ENCODE measurements around the gene TCF3. TPM values are rescaled to one million over a fixed set of nuclear protein-coding genes. Genes with fewer than 3 reads are reported as not detected.

TCF3 gene
- total and polyA plus RNA-seq, 2 experiments from 2014 or later, result 18.3 to 58.9 TPM

- WGBS, 2 experiments (ENCODE audit: low coverage in 1 of 2, low lambda C conversion rate in 2 of 2, missing lambda C conversion rate in 2 of 2), result 88 to 91% methylated on average over 10 to 11 of the region's 11 CpGs
These were observed 31.9 kb downstream of the TCF3 start for GRCh38 chr19:1620502-1620901.

GRCh38 chr19:1619703-1620102, 32.7 kb downstream of the TCF3 start:
- in situ Hi-C loops (cut with MboI), result no loop called here

More at GRCh38 chr19:1620502-1620901, 31.9 kb downstream of the TCF3 start:
- no peaks in the 10 kb centered on the region for H4K20me1 ChIP-seq (ENCODE audit: insufficient read depth)
- no peaks in the 10 kb centered on the region for H3K9me3 ChIP-seq (ENCODE audit: low read depth)
- in situ Hi-C loops (cut with MboI), result no loop called here
- H3K4me2 ChIP-seq (ENCODE audit: unreplicated experiment), result no peak overlapping the region
- no peak overlapping the region for H2AFZ ChIP-seq
- H3K4me1 ChIP-seq (ENCODE audit: insufficient read depth), result no peaks in the 10 kb centered on the region
- no peaks in the 10 kb centered on the region for H3K9me2 ChIP-seq (ENCODE audit: insufficient read depth)
- no peaks in the 10 kb centered on the region for H3K27me3 ChIP-seq (replicated peaks; ENCODE audit: insufficient read depth)
- TF ChIP-seq EZH2phosphoT487 (IDR thresholded peaks at IDR 0.05; ENCODE audit: insufficient read depth, low read depth) (no peak), EZH2 (IDR thresholded peaks at IDR 0.05; ENCODE audit: insufficient read depth, poor library complexity, severe bottlenecking) (no peak)
- peaks cover 8% of the 10 kb centered on the region; the same call in 1 of the 2 replicates for H3K36me3 ChIP-seq (ENCODE audit: low read depth)
- H3K79me2 ChIP-seq (ENCODE audit: insufficient read depth), result no peaks in the 10 kb centered on the region; the same call in 1 of the 2 replicates
- no peak overlapping the region for H3K4me3 ChIP-seq
- H3F3A ChIP-seq (ENCODE audit: insufficient read depth), result no peaks in the 10 kb centered on the region
- no peak overlapping the region for H3K9ac ChIP-seq
- no peak overlapping the region for H3K27ac ChIP-seq
- no peak for DNase-seq

GRCh38 chr19:1619094-1619439, 33.3 kb downstream of the TCF3 start:
- Histone ChIP-seq H3K27me3 (replicated peaks; ENCODE audit: insufficient read depth) (no peaks in the 10 kb centered on the region), H3K4me1 (ENCODE audit: insufficient read depth) (no peaks in the 10 kb centered on the region), H2AFZ (no peak overlapping the region), H4K20me1 (ENCODE audit: insufficient read depth) (no peaks in the 10 kb centered on the region), H3K9me3 (ENCODE audit: low read depth) (no peaks in the 10 kb centered on the region), H3F3A (ENCODE audit: insufficient read depth) (no peaks in the 10 kb centered on the region), H3K9me2 (ENCODE audit: insufficient read depth) (no peaks in the 10 kb centered on the region), H3K36me3 (ENCODE audit: low read depth) (peaks cover 5% of the 10 kb centered on the region; the same call in 1 of the 2 replicates), H3K27ac (no peak overlapping the region), H3K79me2 (ENCODE audit: insufficient read depth) (no peaks in the 10 kb centered on the region), H3K9ac (no peak overlapping the region), H3K4me2 (ENCODE audit: unreplicated experiment) (no peak overlapping the region), H3K4me3 (no peak overlapping the region)
- 86 to 92% methylated on average over 17 to 26 of the region's 26 CpGs for WGBS, 2 experiments (ENCODE audit: low coverage in 1 of 2, low lambda C conversion rate in 2 of 2, missing lambda C conversion rate in 2 of 2)
- in situ Hi-C loops (cut with MboI), result no loop called here
- TF ChIP-seq EZH2phosphoT487 (IDR thresholded peaks at IDR 0.05; ENCODE audit: insufficient read depth, low read depth), result no peak
- no peak for DNase-seq

More at GRCh38 chr19:1619703-1620102, 32.7 kb downstream of the TCF3 start:
- no peak overlapping the region for H3K4me3 ChIP-seq
- H2AFZ ChIP-seq, result no peak overlapping the region
- no peak overlapping the region for H3K27ac ChIP-seq
- no peaks in the 10 kb centered on the region for H3K9me2 ChIP-seq (ENCODE audit: insufficient read depth)
- no peaks in the 10 kb centered on the region for H4K20me1 ChIP-seq (ENCODE audit: insufficient read depth)
- H3K4me1 ChIP-seq (ENCODE audit: insufficient read depth), result no peaks in the 10 kb centered on the region
- no peak overlapping the region for H3K9ac ChIP-seq
- no peak for DNase-seq
- H3F3A ChIP-seq (ENCODE audit: insufficient read depth), result no peaks in the 10 kb centered on the region
- TF ChIP-seq EZH2phosphoT487 (IDR thresholded peaks at IDR 0.05; ENCODE audit: insufficient read depth, low read depth) (no peak), EZH2 (IDR thresholded peaks at IDR 0.05; ENCODE audit: insufficient read depth, poor library complexity, severe bottlenecking) (no peak)
- no peak overlapping the region for H3K4me2 ChIP-seq (ENCODE audit: unreplicated experiment)
- H3K9me3 ChIP-seq (ENCODE audit: low read depth), result no peaks in the 10 kb centered on the region
- WGBS, 2 experiments (ENCODE audit: low coverage in 1 of 2, low lambda C conversion rate in 2 of 2, missing lambda C conversion rate in 2 of 2), result 93 to 97% methylated on average over 6 to 18 of the region's 18 CpGs
- H3K79me2 ChIP-seq (ENCODE audit: insufficient read depth), result no peaks in the 10 kb centered on the region; the same call in 1 of the 2 replicates
- H3K36me3 ChIP-seq (ENCODE audit: low read depth), result peaks cover 5% of the 10 kb centered on the region; the same call in 1 of the 2 replicates
- no peaks in the 10 kb centered on the region for H3K27me3 ChIP-seq (replicated peaks; ENCODE audit: insufficient read depth)

GRCh38 chr19:1618157-1619093, 34.0 kb downstream of the TCF3 start:
- H3K27me3 ChIP-seq (replicated peaks; ENCODE audit: insufficient read depth), result no peaks in the 10 kb centered on the region
- no peak overlapping the region for H3K27ac ChIP-seq
- no peaks in the 10 kb centered on the region for H3K4me1 ChIP-seq (ENCODE audit: insufficient read depth)
- in situ Hi-C loops (cut with MboI), result no loop called here
- TF ChIP-seq EZH2 (IDR thresholded peaks at IDR 0.05; ENCODE audit: insufficient read depth, poor library complexity, severe bottlenecking), result no peak
- no peak for TF ChIP-seq EZH2phosphoT487 (IDR thresholded peaks at IDR 0.05; ENCODE audit: insufficient read depth, low read depth)
- DNase-seq, result peak; percentile 40
- no peak overlapping the region for H3K4me2 ChIP-seq (ENCODE audit: unreplicated experiment)
- H2AFZ ChIP-seq, result no peak overlapping the region
- H3K9me3 ChIP-seq (ENCODE audit: low read depth), result no peaks in the 10 kb centered on the region
- H3F3A ChIP-seq (ENCODE audit: insufficient read depth), result no peaks in the 10 kb centered on the region
- no peak overlapping the region for H3K9ac ChIP-seq
- 89 to 93% methylated on average over 21 to 24 of the region's 24 CpGs for WGBS, 2 experiments (ENCODE audit: low coverage in 1 of 2, low lambda C conversion rate in 2 of 2, missing lambda C conversion rate in 2 of 2)
- no peaks in the 10 kb centered on the region for H4K20me1 ChIP-seq (ENCODE audit: insufficient read depth)
- no peaks in the 10 kb centered on the region for H3K79me2 ChIP-seq (ENCODE audit: insufficient read depth)
- H3K4me3 ChIP-seq, result no peak overlapping the region
- H3K9me2 ChIP-seq (ENCODE audit: insufficient read depth), result no peaks in the 10 kb centered on the region
- H3K36me3 ChIP-seq (ENCODE audit: low read depth), result peaks cover 5% of the 10 kb centered on the region; the same call in 1 of the 2 replicates
